NCI-H2107 treated with DMSO at 0.1 percent for 48 hours (cell line): ENCODE results near the gene ABLIM3.
A peak's percentile ranks its signal among the peaks of the same experiment; 100 is the strongest.

Experiments used
- DNase-seq: peaks from one replicate; lab custom pipeline; 2025; ENCODE audit not compliant: unreplicated experiment; lab: John Stamatoyannopoulos, UW

The ABLIM3 gene

GRCh38 chr5:149141224-149141956, at the start of gene ABLIM3:
Gene ABLIM3, plus strand, starts transcription at chr5:149141493. Its CDS starts 603 bp downstream, at chr5:149142096.
- no peak for DNase-seq

- no peak for DNase-seq
Measured at GRCh38 chr5:149093625-149094024, 47.7 kb upstream of the ABLIM3 start.

- no peak for DNase-seq
Measured at GRCh38 chr5:149094996-149095395, 46.3 kb upstream of the ABLIM3 start.

- no peak for DNase-seq
Measured at GRCh38 chr5:149099920-149100319, 41.4 kb upstream of the ABLIM3 start.

GRCh38 chr5:149100331-149100730, 41.0 kb upstream of the ABLIM3 start:
- DNase-seq, result no peak

- DNase-seq, result no peak
Measured at GRCh38 chr5:149108651-149109280, 32.5 kb upstream of the ABLIM3 start.

GRCh38 chr5:149110406-149110805, 30.9 kb upstream of the ABLIM3 start:
- DNase-seq, result no peak

- no peak for DNase-seq
Measured at GRCh38 chr5:149113669-149114068, 27.6 kb upstream of the ABLIM3 start.

- peak; percentile 43 for DNase-seq
Measured at GRCh38 chr5:149114403-149115312, 26.6 kb upstream of the ABLIM3 start.

GRCh38 chr5:149117970-149118369, 23.3 kb upstream of the ABLIM3 start:
- DNase-seq, result no peak

- DNase-seq, result no peak
Measured at GRCh38 chr5:149118463-149118862, 22.8 kb upstream of the ABLIM3 start.

- DNase-seq, result no peak
Measured at GRCh38 chr5:149121145-149121544, 20.1 kb upstream of the ABLIM3 start.

- DNase-seq, result no peak
Measured at GRCh38 chr5:149123211-149123610, 18.1 kb upstream of the ABLIM3 start.

- DNase-seq, result no peak
Measured at GRCh38 chr5:149125386-149125891, 15.9 kb upstream of the ABLIM3 start.

GRCh38 chr5:149126906-149127305, 14.4 kb upstream of the ABLIM3 start:
- DNase-seq, result no peak

GRCh38 chr5:149127394-149127955, 13.8 kb upstream of the ABLIM3 start:
- no peak for DNase-seq

- DNase-seq, result no peak
Measured at GRCh38 chr5:149128023-149128875, 13.0 kb upstream of the ABLIM3 start.

GRCh38 chr5:149129181-149129580, 12.1 kb upstream of the ABLIM3 start:
- no peak for DNase-seq

- DNase-seq, result no peak
Measured at GRCh38 chr5:149130121-149130914, 11.0 kb upstream of the ABLIM3 start.
